Muscle layer of duodenum (tissue), 2 donors: ENCODE results near the gene LOXHD1.

ENCODE experiments used
- H3K27ac ChIP-seq: one replicate; pipeline ENCODE4 v1.7.0; 2013; ENCODE audit warnings: mild to moderate bottlenecking, low read length
- H3K27me3 ChIP-seq: one replicate; pipeline ENCODE4 v1.7.0; 2013; ENCODE audit warnings: low read depth, mild to moderate bottlenecking, control low read depth, low read length
- H3K36me3 ChIP-seq, 2 donors: one replicate each; pipeline ENCODE4 v1.7.0; 2013; ENCODE audit warnings: low read length in 2 of 2, control low read depth in 1 of 2, mild to moderate bottlenecking in 1 of 2; ENCODE audit not compliant: insufficient read depth in 2 of 2, control insufficient read depth in 1 of 2
- H3K4me1 ChIP-seq, 2 donors: one replicate each; pipeline ENCODE4 v1.7.0; 2013; ENCODE audit warnings: low read length in 2 of 2, mild to moderate bottlenecking in 2 of 2, control low read depth in 1 of 2, moderate library complexity in 1 of 2; ENCODE audit not compliant: insufficient read depth in 2 of 2, control insufficient read depth in 1 of 2
- H3K4me3 ChIP-seq, 2 donors: one replicate each; pipeline ENCODE4 v1.7.0; 2013; ENCODE audit warnings: low read length in 2 of 2, low read depth in 1 of 2, mild to moderate bottlenecking in 1 of 2
- H3K9me3 ChIP-seq, 2 donors: one replicate each; pipeline ENCODE4 v1.7.0; 2013; ENCODE audit warnings: low read length in 2 of 2, control low read depth in 1 of 2, mild to moderate bottlenecking in 1 of 2; ENCODE audit not compliant: control insufficient read depth in 1 of 2
- donor health status: healthy.

Gene LOXHD1

DNA sequence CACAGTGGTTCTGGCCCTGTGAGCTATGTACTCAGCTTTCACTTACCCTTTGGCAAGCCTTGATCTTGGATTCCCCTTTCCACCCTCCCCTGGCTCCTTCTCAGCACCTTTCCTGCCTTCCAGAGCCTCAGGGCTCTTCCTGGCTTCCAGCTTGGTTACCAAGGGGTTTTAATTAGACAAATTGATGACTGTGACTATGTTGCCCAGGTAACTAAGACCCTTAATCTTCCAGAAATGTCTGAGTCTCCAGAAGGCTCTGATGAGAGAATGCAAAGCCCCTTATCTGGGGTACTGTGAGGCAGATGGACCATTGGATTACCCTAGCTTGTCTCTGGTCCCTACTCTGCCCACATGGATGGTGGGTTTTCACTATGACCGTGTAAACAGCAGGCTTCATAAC is 174.2 kb downstream of the LOXHD1 start:
- no peaks in the 10 kb centered on the region for H3K4me1 ChIP-seq
- no peaks in the 10 kb centered on the region for H3K27me3 ChIP-seq

DNA sequence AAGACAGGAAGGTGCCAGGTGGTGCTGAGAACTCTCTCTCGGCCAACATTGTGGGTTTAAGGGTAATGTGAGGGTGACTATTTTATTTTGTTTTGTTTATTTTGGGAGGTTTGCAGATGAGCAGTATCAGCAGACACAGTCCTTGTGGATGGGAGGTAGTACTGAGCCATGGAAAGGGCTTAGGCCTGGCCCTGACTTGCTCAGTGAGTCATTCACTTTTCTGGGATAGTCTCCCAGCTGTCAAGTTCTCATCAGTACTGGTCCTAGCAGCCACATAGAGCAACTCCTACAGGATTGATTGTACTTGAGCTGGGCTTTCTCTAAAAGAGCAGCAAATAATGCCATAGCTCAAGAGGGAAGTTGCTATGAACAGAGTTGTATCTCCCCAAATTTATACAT is 175.2 kb downstream of the LOXHD1 start:
- H3K4me3 ChIP-seq, result no peak overlapping the region
- H3K27me3 ChIP-seq, result no peaks in the 10 kb centered on the region
- no peak overlapping the region for H3K27ac ChIP-seq
- H3K4me1 ChIP-seq, result no peaks in the 10 kb centered on the region
- H3K9me3 ChIP-seq, result peaks cover 0 to 3% of the 10 kb centered on the region in 2 donors
- H3K36me3 ChIP-seq, result no peaks in the 10 kb centered on the region

More for the DNA sequence above, 174.2 kb downstream of the LOXHD1 start:
- H3K36me3 ChIP-seq, result no peaks in the 10 kb centered on the region
- H3K9me3 ChIP-seq, result peaks cover 0 to 3% of the 10 kb centered on the region in 2 donors
- H3K4me3 ChIP-seq, result no peak overlapping the region
- no peak overlapping the region for H3K27ac ChIP-seq

DNA sequence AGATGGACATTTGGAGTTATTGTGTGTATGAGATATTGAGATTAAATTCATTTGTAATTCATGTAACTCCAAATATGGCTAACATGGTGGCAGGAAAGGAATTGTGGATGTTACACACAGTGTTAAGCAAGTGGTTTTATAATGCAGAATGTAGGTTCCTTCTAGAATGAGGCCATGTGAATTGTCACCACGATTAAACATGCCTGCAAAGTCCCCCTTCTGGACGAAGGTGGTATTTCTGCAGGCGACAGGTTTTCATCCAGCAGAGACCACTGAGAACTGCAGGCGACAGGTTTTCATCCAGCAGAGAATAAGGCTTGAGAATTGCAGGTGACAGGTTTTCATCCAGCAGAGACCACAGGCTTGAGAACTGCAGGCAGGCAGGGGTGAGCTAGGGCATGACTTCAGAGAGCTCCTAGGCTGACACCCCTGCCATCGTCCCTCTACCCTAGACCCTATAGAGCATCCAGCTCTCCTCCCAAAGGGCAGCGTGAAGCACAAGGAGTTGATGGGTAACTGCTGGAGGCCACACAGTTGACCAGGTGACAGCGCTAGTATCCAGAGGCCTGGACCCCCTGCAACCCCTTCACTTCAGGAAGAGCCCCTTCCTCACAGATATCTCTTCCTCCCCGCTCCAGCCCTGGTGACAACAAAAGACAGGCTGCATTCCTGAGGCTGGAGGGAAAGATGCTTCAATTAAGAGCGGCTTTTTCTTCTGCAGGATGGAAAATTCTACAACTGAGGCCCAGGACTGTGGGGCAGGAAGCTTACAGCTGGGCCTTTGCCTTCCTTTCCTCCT is 175.8 kb downstream of the LOXHD1 start:
- H3K27me3 ChIP-seq, result no peaks in the 10 kb centered on the region
- peaks cover 0 to 3% of the 10 kb centered on the region in 2 donors for H3K9me3 ChIP-seq
- H3K27ac ChIP-seq, result no peak overlapping the region
- H3K4me1 ChIP-seq, result no peaks in the 10 kb centered on the region
- no peaks in the 10 kb centered on the region for H3K36me3 ChIP-seq
- no peak overlapping the region for H3K4me3 ChIP-seq

DNA sequence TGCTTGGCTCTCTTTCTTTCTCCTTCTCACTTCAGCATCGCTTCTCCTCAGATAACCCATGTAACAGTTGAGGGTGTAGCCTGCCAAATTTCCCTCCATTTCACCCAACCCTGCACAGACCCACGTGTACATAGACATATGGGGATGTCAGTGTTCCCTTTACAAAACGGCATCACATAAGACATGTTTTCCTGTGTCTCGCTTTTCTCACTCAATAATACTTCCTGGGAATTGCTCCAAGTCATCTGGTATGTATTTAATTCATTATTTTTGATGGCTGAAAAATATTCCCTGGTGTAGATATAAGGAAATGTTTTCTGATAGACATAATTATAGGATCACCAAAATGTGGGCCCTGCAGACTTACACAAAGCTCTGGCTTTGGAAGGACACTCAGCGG is 176.8 kb downstream of the LOXHD1 start:
- no peak overlapping the region for H3K27ac ChIP-seq
- no peak overlapping the region for H3K4me3 ChIP-seq
- peaks cover 0 to 3% of the 10 kb centered on the region in 2 donors for H3K9me3 ChIP-seq
- H3K27me3 ChIP-seq, result no peaks in the 10 kb centered on the region
- no peaks in the 10 kb centered on the region for H3K4me1 ChIP-seq
- H3K36me3 ChIP-seq, result no peaks in the 10 kb centered on the region

DNA sequence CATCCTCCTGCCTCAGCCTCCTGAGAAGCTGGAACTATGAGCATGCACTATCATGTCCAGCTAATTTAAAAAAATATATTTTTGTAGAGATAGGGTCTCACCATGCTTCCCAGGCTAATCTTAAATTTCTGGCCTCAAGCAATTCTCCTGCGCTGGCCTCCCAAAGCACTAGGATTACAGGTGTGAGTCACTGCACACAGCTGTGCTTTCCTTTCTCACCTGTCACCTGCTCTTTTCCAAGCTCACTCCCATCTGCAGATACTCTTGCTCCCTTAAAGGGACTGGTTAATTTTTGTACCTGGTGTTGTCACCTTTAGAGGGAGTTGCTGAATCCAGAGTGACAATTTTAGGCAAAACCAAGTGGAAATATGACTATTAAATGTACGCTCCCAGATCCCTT is 178.2 kb downstream of the LOXHD1 start:
- no peaks in the 10 kb centered on the region for H3K4me1 ChIP-seq
- no peaks in the 10 kb centered on the region for H3K27me3 ChIP-seq
- H3K36me3 ChIP-seq, result no peaks in the 10 kb centered on the region

DNA sequence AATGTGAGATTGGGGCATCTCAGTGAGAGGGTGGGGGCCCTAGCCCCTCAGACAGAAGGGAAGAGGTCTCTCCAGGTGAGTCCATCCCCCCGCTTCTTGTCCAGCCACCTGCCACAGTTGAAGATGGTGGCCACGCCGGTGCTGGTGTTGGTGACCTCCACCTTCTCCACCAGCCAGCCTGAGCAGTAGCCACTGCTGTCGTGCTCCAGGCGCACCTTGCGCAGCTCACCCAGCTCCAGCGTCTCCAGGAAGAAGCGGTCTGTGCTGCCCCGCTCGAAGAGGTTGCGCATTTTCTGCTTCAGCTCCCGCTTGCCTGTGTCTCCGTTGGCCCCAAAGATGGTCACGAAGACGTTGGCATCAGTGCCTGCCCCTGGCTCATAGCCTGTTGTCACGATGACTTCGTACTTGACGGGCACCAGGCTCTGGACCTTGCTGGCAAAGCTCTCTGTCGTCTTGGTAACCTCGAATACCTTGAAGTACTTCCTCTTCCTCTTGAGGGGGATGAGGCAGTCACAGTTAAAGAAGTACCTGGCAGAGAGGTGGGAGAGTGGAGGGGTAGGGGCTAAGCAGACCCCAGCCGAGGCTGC is 179.5 kb downstream of the LOXHD1 start:
- Histone ChIP-seq H3K27me3 (no peaks in the 10 kb centered on the region), H3K4me3 (no peak overlapping the region), H3K27ac (no peak overlapping the region), H3K36me3 (no peaks in the 10 kb centered on the region), H3K9me3 (peaks cover 0 to 3% of the 10 kb centered on the region in 2 donors), H3K4me1 (no peaks in the 10 kb centered on the region)

More for the DNA sequence above, 178.2 kb downstream of the LOXHD1 start:
- no peak overlapping the region for H3K27ac ChIP-seq
- peaks cover 0 to 3% of the 10 kb centered on the region in 2 donors for H3K9me3 ChIP-seq
- no peak overlapping the region for H3K4me3 ChIP-seq

DNA sequence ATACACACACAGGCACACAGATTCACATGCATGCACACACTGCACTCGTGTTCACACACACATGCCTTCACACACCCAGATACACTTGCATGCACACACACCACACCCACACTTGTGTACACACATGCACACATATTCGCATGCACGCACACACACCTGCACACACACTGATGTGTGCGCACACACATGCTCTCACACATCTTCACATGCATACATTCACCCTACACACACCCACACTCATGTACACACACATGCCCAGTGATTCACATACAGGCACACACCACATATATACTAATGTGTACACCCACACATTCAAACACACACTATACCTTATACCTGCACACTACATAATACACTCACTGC is 181.6 kb downstream of the LOXHD1 start:
- Histone ChIP-seq H3K36me3 (no peaks in the 10 kb centered on the region), H3K4me1 (no peaks in the 10 kb centered on the region), H3K27ac (no peak overlapping the region), H3K9me3 (no peaks in the 10 kb centered on the region), H3K27me3 (no peaks in the 10 kb centered on the region), H3K4me3 (no peak overlapping the region)

DNA sequence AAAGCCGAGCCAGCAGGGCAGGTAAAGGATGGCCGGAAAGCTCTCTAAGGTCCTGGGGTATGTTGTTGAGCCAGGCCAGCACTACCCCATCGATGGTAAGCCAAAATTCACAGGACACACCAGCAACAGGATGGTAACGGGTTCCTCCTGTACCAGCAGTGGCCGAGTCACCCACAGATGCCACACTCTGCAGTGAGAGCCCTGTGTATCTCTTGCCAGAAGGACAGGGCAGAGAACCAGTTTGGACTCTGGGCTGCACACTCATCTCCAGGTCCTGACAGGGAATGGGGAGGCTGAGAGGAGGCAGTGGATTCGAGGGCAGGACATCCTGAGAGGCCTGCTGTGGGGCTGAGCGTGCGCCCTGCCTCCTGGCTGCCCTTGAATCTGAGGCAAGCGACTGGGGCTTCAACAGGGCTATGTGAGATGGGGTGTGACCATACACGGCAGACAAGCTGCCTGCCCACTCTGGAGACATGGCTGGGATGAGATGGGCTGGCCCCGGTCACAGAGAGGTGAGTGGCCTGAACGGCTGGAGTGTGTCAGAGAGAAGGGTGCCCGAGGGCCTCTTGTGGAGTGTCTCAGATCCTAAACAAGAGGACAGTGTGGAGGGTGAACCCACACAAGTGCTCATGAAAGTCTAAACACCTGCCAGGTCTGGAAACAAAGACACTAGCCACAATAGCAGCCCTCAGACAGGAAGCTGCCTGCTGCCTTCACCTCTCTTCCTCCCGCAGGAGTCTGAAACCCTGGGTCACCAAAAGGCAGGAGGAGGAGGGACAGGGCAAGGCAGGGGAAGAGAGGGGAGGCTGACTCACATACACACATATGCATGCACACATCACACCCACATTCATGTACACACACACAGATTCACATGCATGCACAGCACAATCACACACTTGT is 182.3 kb downstream of the LOXHD1 start:
- H3K27me3 ChIP-seq, result no peaks in the 10 kb centered on the region
- H3K4me3 ChIP-seq, result no peak overlapping the region
- no peaks in the 10 kb centered on the region for H3K9me3 ChIP-seq
- H3K4me1 ChIP-seq, result no peaks in the 10 kb centered on the region
- H3K36me3 ChIP-seq, result no peaks in the 10 kb centered on the region
- no peak overlapping the region for H3K27ac ChIP-seq

DNA sequence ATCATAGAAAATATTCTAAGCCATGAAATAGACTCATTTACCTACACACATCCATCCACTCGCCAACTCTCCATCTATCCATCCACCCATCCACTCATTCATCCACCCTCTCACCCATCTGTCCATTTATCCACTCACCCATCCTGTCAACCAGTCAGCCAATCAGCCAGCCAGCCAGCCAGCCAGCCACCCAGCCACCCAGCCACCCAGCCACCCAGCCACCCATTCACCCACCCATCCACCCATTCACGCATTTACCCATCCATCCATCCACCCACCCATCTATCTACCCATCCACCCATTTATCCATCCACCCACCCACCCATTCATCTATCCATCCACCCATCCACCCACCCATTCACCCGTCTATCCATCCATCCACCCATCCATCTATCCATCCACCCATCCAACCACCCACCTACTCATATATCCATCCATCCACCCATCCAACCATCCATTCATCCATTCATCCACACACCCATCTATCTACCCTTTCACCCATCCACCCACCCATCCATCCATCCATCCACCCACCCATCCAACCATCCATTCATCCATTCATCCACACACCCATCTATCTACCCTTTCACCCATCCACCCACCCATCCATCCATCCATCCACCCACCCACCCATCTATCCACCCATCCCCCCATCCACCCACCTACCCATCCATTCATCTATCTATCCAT is 185.1 kb downstream of the LOXHD1 start:
- Histone ChIP-seq H3K36me3 (no peaks in the 10 kb centered on the region), H3K4me3 (no peak overlapping the region), H3K27ac (no peak overlapping the region), H3K9me3 (no peaks in the 10 kb centered on the region), H3K4me1 (no peaks in the 10 kb centered on the region), H3K27me3 (no peaks in the 10 kb centered on the region)

DNA sequence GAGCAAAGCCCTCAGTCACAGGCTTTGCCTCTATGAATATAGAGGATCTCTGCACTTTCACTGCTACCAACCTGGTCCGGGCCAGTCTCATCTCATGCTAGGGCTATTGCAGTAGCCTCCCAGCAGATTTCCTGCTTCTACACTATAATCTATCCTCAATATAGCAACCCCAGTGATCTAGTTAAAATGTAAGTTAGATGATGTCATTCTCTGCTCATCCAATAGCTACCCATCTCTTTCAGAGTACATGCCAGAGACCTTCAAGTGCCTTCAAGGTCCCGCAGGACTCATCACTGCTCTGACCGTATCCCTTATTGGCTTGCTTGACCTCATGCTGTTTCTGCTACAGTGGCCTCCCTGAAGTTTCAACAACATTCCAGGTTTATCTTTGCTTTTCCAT is 186.3 kb downstream of the LOXHD1 start:
- H3K4me1 ChIP-seq, result no peaks in the 10 kb centered on the region
- no peak overlapping the region for H3K4me3 ChIP-seq
- H3K27ac ChIP-seq, result no peak overlapping the region

More for the DNA sequence above, 186.3 kb downstream of the LOXHD1 start:
- no peaks in the 10 kb centered on the region for H3K27me3 ChIP-seq
- no peaks in the 10 kb centered on the region for H3K9me3 ChIP-seq
- no peaks in the 10 kb centered on the region for H3K36me3 ChIP-seq
